ENCODE results near the gene SEPTIN8.
A peak's percentile ranks its signal among the peaks of the same experiment; 100 is the strongest.
"Not testable (repeated sequence)": the region's sequence is repeated elsewhere in the genome, so short reads cannot be mapped to it uniquely, and the experiment has no call there.

The SEPTIN8 gene

GRCh38 chr5:132812123-132812765 lies 35.2 kb upstream of the SEPTIN8 start:
- no peak for DNase-seq

GRCh38 chr5:132810605-132811004 lies 33.6 kb upstream of the SEPTIN8 start:
- DNase-seq: no peak

GRCh38 chr5:132808866-132809265 lies 31.8 kb upstream of the SEPTIN8 start:
- DNase-seq: no peak

DNA sequence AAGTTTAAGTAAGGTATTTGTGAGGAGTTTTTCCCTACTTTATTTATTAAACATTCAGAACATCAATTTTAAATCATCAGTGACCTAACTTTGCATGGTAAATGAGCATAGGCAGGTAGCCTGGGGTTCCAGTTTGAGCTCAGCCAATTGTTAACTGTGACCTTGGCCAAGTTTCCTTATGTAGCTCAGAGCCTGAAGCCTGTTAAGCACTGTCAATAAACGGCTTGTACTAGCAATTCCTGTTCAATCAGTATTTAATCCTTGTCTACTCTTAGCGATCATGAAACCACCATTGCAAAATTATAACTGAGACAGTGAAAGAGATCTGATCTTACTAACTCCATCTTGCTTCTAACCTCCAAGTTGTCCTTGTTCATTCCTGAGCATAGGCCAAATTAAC lies 31.4 kb upstream of the SEPTIN8 start:
- no peak for DNase-seq

- DNase-seq: no peak
Measured at GRCh38 chr5:132807163-132807838, 30.3 kb upstream of the SEPTIN8 start.

- not testable (repeated sequence) for DNase-seq
Measured at GRCh38 chr5:132806804-132807162, 29.7 kb upstream of the SEPTIN8 start.

DNA sequence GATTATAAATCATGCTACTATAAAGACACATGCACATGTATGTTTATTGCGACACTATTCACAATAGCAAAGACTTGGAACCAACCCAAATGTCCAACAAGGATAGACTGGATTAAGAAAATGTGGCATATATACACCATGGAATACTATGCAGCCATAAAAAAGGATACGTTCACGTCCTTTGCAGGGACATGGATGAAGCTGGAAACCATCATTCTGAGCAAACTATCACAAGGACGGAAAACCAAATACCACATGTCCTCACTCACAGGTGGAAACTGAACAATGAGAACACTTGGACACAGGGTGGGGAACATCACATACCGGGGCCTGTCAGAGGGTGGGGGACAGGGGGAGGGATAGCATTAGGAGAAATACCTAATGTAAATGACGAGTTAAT lies 28.8 kb upstream of the SEPTIN8 start:
- DNase-seq: not testable (repeated sequence)

GRCh38 chr5:132804219-132804618 lies 27.2 kb upstream of the SEPTIN8 start:
- DNase-seq: not testable (repeated sequence)

GRCh38 chr5:132802685-132803066 lies 25.6 kb upstream of the SEPTIN8 start:
- DNase-seq: not testable (repeated sequence)

GRCh38 chr5:132802044-132802684 lies 25.1 kb upstream of the SEPTIN8 start:
- no peak for DNase-seq

GRCh38 chr5:132800545-132800944 lies 23.5 kb upstream of the SEPTIN8 start:
- no peak for DNase-seq

- DNase-seq: no peak
Measured at GRCh38 chr5:132799392-132799791, 22.4 kb upstream of the SEPTIN8 start.

DNA sequence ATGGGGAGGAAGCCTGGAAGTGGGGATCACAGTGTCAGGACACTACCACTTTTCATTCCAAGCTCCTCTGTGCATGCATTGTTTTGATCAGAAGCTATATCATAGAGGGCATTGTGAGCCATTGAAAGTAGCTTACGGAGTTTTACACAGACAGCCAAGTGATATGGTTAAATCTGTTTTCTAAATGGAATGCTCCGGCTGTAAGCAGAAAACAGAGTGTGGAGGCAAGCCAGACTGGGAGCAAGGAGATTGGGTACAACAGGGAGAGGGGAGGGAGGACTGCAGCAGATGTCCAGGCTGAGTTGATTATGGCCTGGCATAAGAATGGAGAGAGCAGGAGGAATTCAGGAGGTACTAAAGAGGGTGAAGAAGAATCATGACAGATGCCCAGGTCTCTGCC lies 20.6 kb upstream of the SEPTIN8 start:
- DNase-seq: no peak

DNA sequence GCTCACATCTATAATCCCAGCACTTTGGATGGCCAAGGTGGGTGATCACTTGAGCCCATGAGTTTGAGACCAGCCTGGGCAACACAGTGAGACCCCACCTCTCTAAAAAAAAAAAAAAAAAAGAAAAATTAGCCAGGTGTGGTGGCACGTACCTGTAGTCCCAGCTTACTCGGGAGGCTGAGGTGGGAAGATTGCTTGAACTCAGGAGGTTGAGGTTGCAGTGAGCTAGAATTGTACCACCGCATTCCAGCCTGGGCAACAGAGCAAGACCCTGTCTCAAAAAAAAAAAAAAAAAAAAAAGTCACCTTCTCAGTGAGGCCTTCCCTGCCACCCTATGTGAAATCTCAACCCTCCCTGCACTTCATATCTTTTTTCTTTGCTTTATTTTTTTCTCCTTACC lies 14.0 kb upstream of the SEPTIN8 start:
- no peak for DNase-seq

DNA sequence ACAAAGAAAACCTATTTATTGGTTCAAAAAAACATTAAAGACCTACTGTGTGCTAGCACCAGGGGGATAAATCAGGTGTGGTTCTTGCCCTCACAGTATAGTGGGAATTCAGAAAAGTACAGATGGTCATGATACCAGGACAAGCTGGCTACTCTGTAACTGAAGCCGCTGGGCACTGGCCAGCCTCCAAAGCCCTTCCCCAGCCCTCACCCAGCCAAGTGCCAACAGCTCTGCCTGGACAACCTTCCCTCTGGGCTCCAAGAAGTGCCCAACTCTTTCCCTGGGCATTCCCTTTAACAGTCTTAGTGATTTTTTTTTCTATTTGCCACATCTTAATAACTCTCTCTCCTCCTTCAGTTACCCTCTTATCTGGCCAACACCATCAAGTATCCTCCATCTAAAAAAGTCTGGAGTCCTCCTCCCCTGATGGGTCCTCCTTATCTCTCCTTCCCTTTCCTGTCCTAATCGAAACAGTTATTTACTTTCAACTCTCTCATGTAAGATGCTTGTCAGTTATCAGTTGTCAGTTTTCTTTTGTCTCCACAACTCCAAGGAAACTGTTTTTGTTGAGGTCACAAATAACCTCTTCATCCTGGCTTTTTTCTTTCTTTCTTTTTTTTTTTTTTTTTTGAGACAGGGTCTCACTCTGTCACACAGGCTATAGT lies 13.3 kb upstream of the SEPTIN8 start:
- no peak for DNase-seq

DNA sequence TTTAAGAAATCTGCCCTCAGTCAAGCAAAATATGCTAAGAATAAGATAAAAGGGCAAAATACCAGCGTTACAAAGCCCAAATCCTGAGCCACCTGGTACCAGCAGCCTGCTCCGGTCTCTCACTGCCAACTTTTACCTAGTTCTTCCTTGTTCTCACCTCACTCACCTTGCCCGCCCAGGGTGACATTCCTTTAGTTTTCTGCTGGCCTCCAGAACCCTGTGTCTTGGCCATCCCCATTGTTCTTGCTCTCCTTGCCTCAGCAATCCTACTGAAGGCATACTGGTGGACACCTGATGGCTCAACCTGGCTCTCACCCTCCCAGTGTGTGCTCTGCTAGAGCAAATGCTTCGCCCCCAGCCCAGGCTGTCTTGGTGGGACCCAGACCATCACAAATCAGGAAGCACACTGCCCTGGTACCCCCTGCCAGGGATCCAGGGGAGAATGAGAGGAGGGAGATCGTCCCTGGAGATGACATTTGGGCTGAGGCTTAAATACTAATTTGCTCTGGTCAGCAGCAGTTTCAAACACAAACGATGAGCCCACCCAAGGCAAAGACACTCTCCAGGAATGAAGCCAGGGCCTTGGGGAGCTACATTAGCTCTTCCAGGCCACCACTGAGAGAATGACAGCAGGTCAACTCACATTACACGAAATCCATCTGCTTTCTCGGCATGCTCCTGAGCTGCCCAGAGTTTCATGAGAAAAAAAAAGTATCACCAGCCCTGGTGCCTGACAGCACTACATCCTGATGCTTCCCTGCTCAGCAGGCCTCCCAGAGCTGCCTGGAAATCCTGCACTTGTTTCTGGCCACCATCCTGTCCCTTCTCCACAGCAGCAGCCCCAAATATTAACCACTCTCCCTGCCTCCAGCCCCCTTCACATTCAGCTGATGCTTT lies 12.2 kb upstream of the SEPTIN8 start:
- no peak for DNase-seq

- no peak for DNase-seq
Measured at GRCh38 chr5:132788508-132788907, 11.5 kb upstream of the SEPTIN8 start.

- DNase-seq: peak; percentile 27
Measured at GRCh38 chr5:132787076-132787475, 10.0 kb upstream of the SEPTIN8 start.

DNA sequence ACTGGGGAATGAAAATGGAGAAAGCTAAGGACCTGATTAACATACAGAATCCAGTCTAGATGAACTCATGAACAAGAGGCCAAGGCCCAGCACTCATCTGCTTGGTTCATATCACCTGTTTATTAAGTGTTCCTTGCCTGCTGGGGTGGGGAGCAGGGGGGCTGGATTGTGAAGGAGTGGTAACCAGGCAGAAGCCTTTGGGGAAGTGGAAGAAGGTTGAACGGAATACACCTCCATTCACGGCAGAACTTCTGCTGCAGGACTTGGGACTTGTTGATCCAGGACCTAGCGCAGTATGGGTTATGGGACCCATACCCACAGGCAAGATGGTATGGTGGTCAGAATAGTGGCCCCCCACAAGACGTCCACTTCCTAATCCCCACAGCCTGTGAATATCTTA lies 8.8 kb upstream of the SEPTIN8 start:
- DNase-seq: no peak

DNA sequence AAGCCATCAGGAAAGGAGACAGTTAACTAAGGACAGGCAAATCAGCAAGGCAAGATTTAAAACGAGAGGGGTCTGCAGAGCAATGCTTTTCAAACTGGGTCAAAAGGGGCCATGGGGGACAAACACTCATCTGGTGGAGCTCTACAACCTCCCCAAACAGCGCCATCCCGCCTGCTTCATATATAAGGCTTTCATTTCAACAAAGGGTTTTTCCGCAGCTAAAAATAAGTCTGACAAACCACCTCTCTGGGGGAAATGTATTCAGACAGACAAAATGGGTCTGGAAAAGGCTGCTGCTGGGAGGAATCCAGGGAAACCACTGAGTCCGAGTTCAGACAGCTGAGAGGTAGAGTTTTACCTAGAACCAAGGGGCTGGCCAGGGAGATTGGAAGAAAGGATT lies 8.3 kb upstream of the SEPTIN8 start:
- no peak for DNase-seq

- peak; percentile 72 for DNase-seq
Measured at GRCh38 chr5:132782101-132782500, 5.1 kb upstream of the SEPTIN8 start.

DNA sequence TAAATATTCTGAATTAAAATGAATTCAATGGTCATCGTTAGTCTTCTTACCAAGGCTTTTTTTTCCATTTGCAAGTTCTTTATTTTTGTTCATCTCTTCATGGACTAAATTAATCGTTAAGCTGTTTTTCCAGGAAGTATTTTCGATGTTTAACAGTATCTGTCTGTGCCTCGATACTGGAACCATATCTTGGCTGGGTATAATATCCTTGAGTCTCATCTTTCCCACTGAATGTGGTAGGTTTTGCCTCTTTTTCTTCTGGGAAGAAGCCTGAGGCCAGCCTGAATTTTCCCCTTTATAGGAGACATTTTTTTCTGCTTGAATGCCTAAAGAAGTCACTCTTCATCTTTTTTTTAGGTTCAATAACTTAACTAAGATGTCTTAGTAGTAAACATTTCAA lies 4.0 kb upstream of the SEPTIN8 start:
- no peak for DNase-seq

GRCh38 chr5:132780577-132780976 lies 3.5 kb upstream of the SEPTIN8 start:
- no peak for DNase-seq

All from HCEC 1CT (cell line).